GM12878 (cell line): Measurements from ENCODE around the gene SRPK2. TPM values are rescaled to one million over a fixed set of nuclear protein-coding genes. Genes with fewer than 3 reads are reported as not detected.

Experiments used
- ATAC-seq: fragments of 200-7000 bp; cut with Tn5 transposase; 3 replicates; pipeline ENCODE4 v1.9.1; 2020; ENCODE audit warnings: mild to moderate bottlenecking, moderate library complexity
- BruUV-seq: library from RNA; stranded (reverse); fragments of 400-500 nt; replicated peaks from 2 replicates; lab custom pipeline; 2021; lab: Mats Ljungman, UMichigan
- CTCF ChIA-PET: fragments of 300-600 bp; sonication (Branson Sonifier 250); formaldehyde crosslinking; extraction: SDS; loops from one replicate; lab custom pipeline; 2021; ENCODE audit warnings: inconsistent platforms; lab: Yijun Ruan, JAX
- POLR2A ChIA-PET: fragments of 350-600 bp; formaldehyde crosslinking; extraction: SDS; loops from one replicate; lab custom pipeline; 2021; ENCODE audit warnings: inconsistent platforms; lab: Charles Lee
- RAD21 ChIA-PET: fragments of 300-600 bp; sonication (Branson Sonifier 250); formaldehyde crosslinking; loops from one replicate; lab custom pipeline; 2023; ENCODE audit warnings: antibody characterized with exemption; ENCODE audit not compliant: unreplicated experiment; lab: Charles Lee
- SMC1A ChIA-PET: fragments of 300-600 bp; sonication (Branson Sonifier 250); formaldehyde crosslinking; loops from one replicate; lab custom pipeline; 2023; ENCODE audit not compliant: unreplicated experiment, uncharacterized antibody; lab: Charles Lee
- DNase-seq: peaks from one replicate; pipeline ENCODE4 v3.0.0-alpha.2; 2011; ENCODE audit warnings: low read depth, low spot score
- FAIRE-seq: peaks from 3 replicates; lab custom pipeline; 2011; peaks lifted over from hg19 to GRCh38; lab: Jason Lieb, UNC
- H2AFZ ChIP-seq: 2 replicates; pipeline ENCODE4 v1.6.0; 2011; ENCODE audit warnings: low read depth, low read length, control low read depth; ENCODE audit not compliant: control insufficient read depth
- H3K27ac ChIP-seq: 2 replicates; pipeline ENCODE4 v1.5.1; 2011; ENCODE audit warnings: control low read depth; ENCODE audit not compliant: control insufficient read depth, insufficient read depth
- H3K27me3 ChIP-seq, 2 experiments: replicated peaks in 1 of 2; 2 replicates each; pipeline versions ENCODE4 v1.6.0 to v1.6.1; 2011; ENCODE audit warnings: low read length in 1 of 2; ENCODE audit not compliant: control insufficient read depth in 2 of 2, insufficient read depth in 2 of 2
- H3K36me3 ChIP-seq, 2 experiments: 2 replicates each; pipeline ENCODE4 v1.5.1; 2011; ENCODE audit warnings: low read length in 1 of 2; ENCODE audit not compliant: control insufficient read depth in 2 of 2, insufficient read depth in 2 of 2
- H3K4me1 ChIP-seq: 2 replicates; pipeline ENCODE4 v1.6.1; 2011; ENCODE audit warnings: mild to moderate bottlenecking, low read length, moderate library complexity, mixed read lengths; ENCODE audit not compliant: control insufficient read depth, insufficient read depth
- H3K4me2 ChIP-seq: 2 replicates; pipeline ENCODE4 v1.6.0; 2011; ENCODE audit warnings: control low read depth; ENCODE audit not compliant: control insufficient read depth, insufficient read depth
- H3K4me3 ChIP-seq: fragments of 200-600 bp; sonication (generic); 2 replicates; pipeline ENCODE4 v1.5.1; 2016
- H3K79me2 ChIP-seq: 2 replicates; pipeline ENCODE4 v1.6.0; 2011; ENCODE audit warnings: low read length; ENCODE audit not compliant: control insufficient read depth, insufficient read depth
- H3K9ac ChIP-seq: 2 replicates; pipeline ENCODE4 v1.8.0; 2011; ENCODE audit warnings: low read length, control low read depth, mixed read lengths; ENCODE audit not compliant: control insufficient read depth, insufficient read depth
- H3K9me3 ChIP-seq: replicated peaks from 3 replicates; pipeline ENCODE4 v1.5.1; 2011; ENCODE audit warnings: mild to moderate bottlenecking, low read length; ENCODE audit not compliant: control insufficient read depth, insufficient read depth
- H4K20me1 ChIP-seq: 2 replicates; pipeline ENCODE4 v1.6.0; 2011; ENCODE audit not compliant: control insufficient read depth, insufficient read depth
- ATF2 ChIP-seq: IDR thresholded peaks from 2 replicates; pipeline ENCODE4 v1.6.1; 2012; ENCODE audit warnings: low read length, inconsistent platforms
- BHLHE40 ChIP-seq, 2 experiments: fragments of 450-650 bp in 1 of 2; IDR thresholded peaks; 2 replicates each; pipeline ENCODE4 v1.6.1; 2011 to 2017; ENCODE audit warnings: low read depth in 2 of 2, borderline replicate concordance in 1 of 2, improper control_type of control experiment in 1 of 2, low read length in 1 of 2, mild to moderate bottlenecking in 1 of 2
- CBFB ChIP-seq: IDR thresholded peaks from 2 replicates; pipeline ENCODE4 v1.6.1; 2016; ENCODE audit warnings: antibody characterized with exemption, low read depth
- CBX3 ChIP-seq: fragments of 200-600 bp; sonication (generic); IDR thresholded peaks from 2 replicates; pipeline ENCODE4 v1.6.1; 2016; ENCODE audit warnings: low read depth, borderline replicate concordance
- CREB1 ChIP-seq: IDR thresholded peaks from 2 replicates; pipeline ENCODE4 v1.6.1; 2012; ENCODE audit warnings: low read depth, mild to moderate bottlenecking, inconsistent platforms
- HDGF ChIP-seq: fragments of 450-650 bp; IDR thresholded peaks from 2 replicates; pipeline ENCODE4 v1.6.1; 2016; ENCODE audit warnings: antibody characterized with exemption
- IKZF1 ChIP-seq: fragments of 450-650 bp; conservative IDR thresholded peaks from 2 replicates; pipeline ENCODE4 v1.6.1; 2017; ENCODE audit warnings: antibody characterized with exemption, mild to moderate bottlenecking
- IKZF2 ChIP-seq, 2 experiments: fragments of 450-650 bp; IDR thresholded peaks; 2 replicates each; pipeline ENCODE4 v1.6.1; 2017; ENCODE audit warnings: mild to moderate bottlenecking in 2 of 2, moderate library complexity in 2 of 2
- NR2C1 ChIP-seq: fragments of 450-650 bp; IDR thresholded peaks from 2 replicates; pipeline ENCODE4 v1.6.1; 2017; ENCODE audit warnings: antibody characterized with exemption, mild to moderate bottlenecking, moderate library complexity
- PAX8 ChIP-seq: fragments of 450-650 bp; IDR thresholded peaks from 2 replicates; pipeline ENCODE4 v1.6.1; 2017; ENCODE audit warnings: mild to moderate bottlenecking, moderate library complexity
- POLR2AphosphoS2 ChIP-seq: IDR thresholded peaks from 2 replicates; pipeline ENCODE4 v1.6.1; 2011; ENCODE audit warnings: low read depth, mild to moderate bottlenecking, low read length, improper control_type of control experiment, moderate library complexity
- RBBP5 ChIP-seq: fragments of 200-600 bp; sonication (generic); conservative IDR thresholded peaks from 2 replicates; pipeline ENCODE4 v1.6.1; 2016
- RCOR1 ChIP-seq: conservative IDR thresholded peaks from 2 replicates; pipeline ENCODE4 v1.6.1; 2012; ENCODE audit warnings: low read depth, low read length, improper control_type of control experiment
- RUNX3 ChIP-seq: IDR thresholded peaks from 2 replicates; pipeline ENCODE4 v1.6.1; 2012; ENCODE audit warnings: low read length, inconsistent platforms
- SIN3A ChIP-seq: IDR thresholded peaks from 2 replicates; pipeline ENCODE4 v1.6.1; 2012; ENCODE audit warnings: low read depth, low read length, improper control_type of control experiment
- SIX5 ChIP-seq: IDR thresholded peaks from 2 replicates; pipeline ENCODE4 v1.6.1; 2011; ENCODE audit warnings: mild to moderate bottlenecking, low read depth, low read length, moderate library complexity; ENCODE audit not compliant: severe bottlenecking
- SMAD5 ChIP-seq: IDR thresholded peaks from 2 replicates; pipeline ENCODE4 v1.6.1; 2016; ENCODE audit warnings: antibody characterized with exemption, low read depth
- SMARCA5 ChIP-seq: fragments of 450-650 bp; IDR thresholded peaks from 2 replicates; pipeline ENCODE4 v1.6.1; 2017; ENCODE audit warnings: mild to moderate bottlenecking
- SMC3 ChIP-seq: IDR thresholded peaks from 2 replicates; pipeline ENCODE4 v1.6.1; 2011; ENCODE audit warnings: low read length, improper control_type of control experiment, borderline replicate concordance
- SRF ChIP-seq, 2 experiments: IDR thresholded peaks; 2 replicates each; pipeline ENCODE4 v1.6.1; 2011; ENCODE audit warnings: low read depth in 2 of 2, low read length in 2 of 2, mild to moderate bottlenecking in 1 of 2, moderate library complexity in 1 of 2
- ZBED1 ChIP-seq: IDR thresholded peaks from 2 replicates; pipeline ENCODE4 v1.6.1; 2016; ENCODE audit warnings: borderline replicate concordance
- ZBTB40 ChIP-seq: fragments of 450-650 bp; IDR thresholded peaks from 2 replicates; pipeline ENCODE4 v1.6.1; 2016; ENCODE audit warnings: mild to moderate bottlenecking, moderate library complexity, borderline replicate concordance
- WGBS: methylation state at CpG from one replicate; pipeline ENCODE4 v1.1.6; 2016; ENCODE audit warnings: low lambda C conversion rate; ENCODE audit not compliant: insufficient replicate concordance, insufficient coverage; ENCODE audit errors: missing lambda C conversion rate; 5-methylcytosine and 5-hydroxymethylcytosine counted together
- in situ Hi-C: fragments of 300-500 bp; cut with MboI; formaldehyde crosslinking; loops from 9 replicates; pipeline ENCODE4 v1.14.3; 2018; ENCODE audit warnings: mixed read lengths
- intact Hi-C: fragments of 100-400 bp; cut with micrococcal nuclease; formaldehyde crosslinking; loops from one replicate; pipeline ENCODE4 v1.14.2; 2022; ENCODE audit not compliant: unreplicated experiment
- polyA plus RNA-seq, 11 experiments: library from polyadenylated mRNA; depleted of rRNA in 4 of 11; unstranded in 6 of 11; stranded (reverse) in 5 of 11; fragments of >200 nt; fragmentation: Nextera tagmentation in 4 of 11; fragmentation: Illumina TruSeq in 1 of 11; extraction: Ambion mirVana in 4 of 11; extraction: Trizol in 1 of 11; gene quantifications; 1 replicate in 1 of 11; 2 replicates in 10 of 11; pipeline versions ENCODE4 v1.2.1 to v1.2.3, GENCODE V29; 2011 to 2016; ENCODE audit warnings: inconsistent platforms in 2 of 11, missing spikeins in 2 of 11, low read depth in 1 of 11
- total RNA-seq, 4 experiments: library from RNA; depleted of rRNA in 3 of 4; stranded (reverse); fragments of >200 nt in 3 of 4; fragmentation: Illumina TruSeq in 1 of 4; extraction: Trizol in 1 of 4; gene quantifications; 2 replicates each; pipeline versions ENCODE4 v1.2.1 to v1.2.3, GENCODE V29; 2013 to 2021

The SRPK2 gene
- total and polyA plus RNA-seq, 10 of the 15 experiments (the other 5 are each of a cell fraction or from before 2014, with no cell fraction given), result 13.2 to 32.8 (median 24.5) TPM

- no peak for TF ChIP-seq SMAD5
- TF ChIP-seq IKZF2 (IDR thresholded peaks at IDR 0.05), result no peak
- TF ChIP-seq SRF (IDR thresholded peaks at IDR 0.05; ENCODE audit: low read depth in 2 of 2, low read length in 2 of 2), result no peak
- 0 out of 2 replicates have a peak, but pooled peaks have one; percentile 8 for TF ChIP-seq PAX8
- no peak for TF ChIP-seq NR2C1
- no peak for TF ChIP-seq IKZF1
- TF ChIP-seq SMARCA5, result no peak
- no peak for TF ChIP-seq SMC3
- TF ChIP-seq CREB1, result no peak
- no peak for TF ChIP-seq SIX5
- 0 out of 2 replicates have a peak, but pooled peaks have one; percentile 11 for TF ChIP-seq RUNX3
- no peak for TF ChIP-seq POLR2AphosphoS2
Observed at GRCh38 chr7:105267244-105267643, 121.5 kb downstream of the SRPK2 start (continued).

GRCh38 chr7:105264707-105265106 is 124.0 kb downstream of the SRPK2 start:
- no peak overlapping the region for H2AFZ ChIP-seq
- in situ Hi-C loops (no loop called here), intact Hi-C loops (loop anchor here (5.0 kb wide), 1 partner anchor 38 kb away; no protein-coding TSS in a partner anchor)
- ChIA-PET POLR2A (interaction anchor here (1.3 kb wide), 1 partner anchor 13 kb away, joined by 5 read pairs; no protein-coding TSS in a partner anchor), SMC1A (interaction anchor here (0.7 to 1.8 kb wide), 4 partner anchors 10 to 56 kb away, joined by 3 to 6 read pairs (median 4); no protein-coding TSS in a partner anchor), RAD21 (interaction anchor here (1.1 kb wide), 1 partner anchor 111 kb away, joined by 3 read pairs; no protein-coding TSS in a partner anchor), CTCF (interaction anchor here (1.1 to 1.3 kb wide), 2 partner anchors 13 to 17 kb away, joined by 3 to 4 read pairs; no protein-coding TSS in a partner anchor)
- no peak overlapping the region for H3K27ac ChIP-seq
- H3K4me2 ChIP-seq, result no peak overlapping the region
- H3K79me2 ChIP-seq, result peaks cover 32% of the 10 kb centered on the region
- H3K9ac ChIP-seq, result no peak overlapping the region
- no peak for ATAC-seq
- no peak overlapping the region for H3K4me3 ChIP-seq
- BruUV-seq, result no TSS peak
- H4K20me1 ChIP-seq, result no peaks in the 10 kb centered on the region
- FAIRE-seq, result no peak
- DNase-seq, result no peak
- peaks cover 6% of the 10 kb centered on the region; the same call in 1 of the 2 replicates for H3K4me1 ChIP-seq
- WGBS, result 100% methylated on average over 1 of the region's 1 CpG
- H3K27me3 ChIP-seq, result no peaks in the 10 kb centered on the region
- no peaks in the 10 kb centered on the region for H3K9me3 ChIP-seq
- no peaks in the 10 kb centered on the region for H3K36me3 ChIP-seq
- TF ChIP-seq BHLHE40 (IDR thresholded peaks at IDR 0.05; ENCODE audit: borderline replicate concordance in 1 of 2, low read depth in 2 of 2, low read length in 1 of 2), result no peak
- no peak; the same call in 1 of the 2 replicates for TF ChIP-seq ZBTB40
- no peak for TF ChIP-seq CBX3
- no peak for TF ChIP-seq RBBP5
- no peak for TF ChIP-seq HDGF
- no peak for TF ChIP-seq ATF2
- no peak for TF ChIP-seq CBFB
- no peak for TF ChIP-seq ZBED1
- TF ChIP-seq RCOR1, result no peak
- TF ChIP-seq IKZF2 (IDR thresholded peaks at IDR 0.05), result no peak
- TF ChIP-seq SIN3A, result no peak
